Hepatocyte (in vitro differentiated cells): Measurements from ENCODE around the gene CCDC39. TPM values are rescaled to one million over a fixed set of nuclear protein-coding genes. Genes with fewer than 3 reads are reported as not detected.
"Not testable (repeated sequence)": the region's sequence is repeated elsewhere in the genome, so short reads cannot be mapped to it uniquely, and the experiment has no call there.

Experiments used
- DNase-seq: peaks from one replicate; pipeline ENCODE4 v3.0.0-alpha.2; 2016; ENCODE audit warnings: low spot score
- H2AFZ ChIP-seq: fragments of 200-600 bp; sonication (generic); 2 replicates; pipeline ENCODE4 v1.6.0; 2016; ENCODE audit warnings: antibody characterized with exemption, mild to moderate bottlenecking
- H3K27ac ChIP-seq: fragments of 200-600 bp; sonication (generic); 2 replicates; pipeline ENCODE4 v1.5.1; 2016; ENCODE audit warnings: mild to moderate bottlenecking
- H3K27me3 ChIP-seq: fragments of 200-600 bp; sonication (generic); 2 replicates; pipeline ENCODE4 v1.6.1; 2016
- H3K36me3 ChIP-seq: fragments of 200-600 bp; sonication (generic); replicated peaks from 2 replicates; pipeline ENCODE4 v1.5.1; 2016; ENCODE audit warnings: low read depth; ENCODE audit not compliant: insufficient read depth
- H3K4me1 ChIP-seq: fragments of 200-600 bp; sonication (generic); 2 replicates; pipeline ENCODE4 v1.5.1; 2016; ENCODE audit warnings: mild to moderate bottlenecking, moderate library complexity; ENCODE audit not compliant: insufficient read depth
- H3K4me2 ChIP-seq: fragments of 200-600 bp; sonication (generic); 2 replicates; pipeline ENCODE4 v1.6.0; 2016
- H3K4me3 ChIP-seq: fragments of 200-600 bp; sonication (generic); 2 replicates; pipeline ENCODE4 v1.5.1; 2016; ENCODE audit warnings: mild to moderate bottlenecking
- H3K79me2 ChIP-seq: fragments of 200-600 bp; sonication (generic); 2 replicates; pipeline ENCODE4 v1.6.0; 2017; ENCODE audit warnings: mild to moderate bottlenecking
- H3K9me2 ChIP-seq: fragments of 200-600 bp; sonication (generic); replicated peaks from 2 replicates; pipeline ENCODE4 v1.6.0; 2017; ENCODE audit warnings: mild to moderate bottlenecking; ENCODE audit not compliant: insufficient read depth
- H3K9me3 ChIP-seq: fragments of 200-600 bp; sonication (generic); 2 replicates; pipeline ENCODE4 v1.5.1; 2016; ENCODE audit warnings: low read depth, mild to moderate bottlenecking
- H4K20me1 ChIP-seq: fragments of 200-600 bp; sonication (generic); 2 replicates; pipeline ENCODE4 v1.6.0; 2016; ENCODE audit warnings: mild to moderate bottlenecking; ENCODE audit not compliant: insufficient read depth, poor library complexity, severe bottlenecking
- EZH2 ChIP-seq: fragments of 200-600 bp; sonication (generic); IDR thresholded peaks from 2 replicates; pipeline ENCODE4 v1.6.1; 2016; ENCODE audit warnings: antibody characterized with exemption, mild to moderate bottlenecking, borderline replicate concordance
- EZH2phosphoT487 ChIP-seq: fragments of 200-600 bp; sonication (generic); IDR thresholded peaks from one replicate; pipeline ENCODE4 v1.6.1; 2018; ENCODE audit warnings: antibody characterized with exemption, mild to moderate bottlenecking, low read depth, moderate library complexity; ENCODE audit not compliant: unreplicated experiment, severe bottlenecking
- WGBS: methylation state at CpG from one replicate; pipeline ENCODE4 v1.1.6; 2016; ENCODE audit warnings: low lambda C conversion rate; ENCODE audit errors: missing lambda C conversion rate; 5-methylcytosine and 5-hydroxymethylcytosine counted together
- polyA plus RNA-seq: library from polyadenylated mRNA; unstranded; fragments of >200 nt; fragmentation: Nextera tagmentation; extraction: Ambion mirVana; gene quantifications from 2 replicates; pipeline ENCODE4 v1.2.1, GENCODE V29; 2016
- total RNA-seq: library from RNA; depleted of rRNA; stranded (reverse); fragments of >200 nt; gene quantifications from 2 replicates; pipeline ENCODE4 v1.2.3, GENCODE V29; 2014
- TF ChIP-seq, protein P1 (sequence below): fragments of 200-600 bp; sonication (generic); IDR thresholded peaks from 2 replicates; pipeline ENCODE4 v1.5.1; 2016; ENCODE audit warnings: antibody characterized with exemption, mild to moderate bottlenecking; ENCODE audit not compliant: poor library complexity

Gene CCDC39
- total and polyA plus RNA-seq, 2 experiments from 2014 or later, result not detected

DNA sequence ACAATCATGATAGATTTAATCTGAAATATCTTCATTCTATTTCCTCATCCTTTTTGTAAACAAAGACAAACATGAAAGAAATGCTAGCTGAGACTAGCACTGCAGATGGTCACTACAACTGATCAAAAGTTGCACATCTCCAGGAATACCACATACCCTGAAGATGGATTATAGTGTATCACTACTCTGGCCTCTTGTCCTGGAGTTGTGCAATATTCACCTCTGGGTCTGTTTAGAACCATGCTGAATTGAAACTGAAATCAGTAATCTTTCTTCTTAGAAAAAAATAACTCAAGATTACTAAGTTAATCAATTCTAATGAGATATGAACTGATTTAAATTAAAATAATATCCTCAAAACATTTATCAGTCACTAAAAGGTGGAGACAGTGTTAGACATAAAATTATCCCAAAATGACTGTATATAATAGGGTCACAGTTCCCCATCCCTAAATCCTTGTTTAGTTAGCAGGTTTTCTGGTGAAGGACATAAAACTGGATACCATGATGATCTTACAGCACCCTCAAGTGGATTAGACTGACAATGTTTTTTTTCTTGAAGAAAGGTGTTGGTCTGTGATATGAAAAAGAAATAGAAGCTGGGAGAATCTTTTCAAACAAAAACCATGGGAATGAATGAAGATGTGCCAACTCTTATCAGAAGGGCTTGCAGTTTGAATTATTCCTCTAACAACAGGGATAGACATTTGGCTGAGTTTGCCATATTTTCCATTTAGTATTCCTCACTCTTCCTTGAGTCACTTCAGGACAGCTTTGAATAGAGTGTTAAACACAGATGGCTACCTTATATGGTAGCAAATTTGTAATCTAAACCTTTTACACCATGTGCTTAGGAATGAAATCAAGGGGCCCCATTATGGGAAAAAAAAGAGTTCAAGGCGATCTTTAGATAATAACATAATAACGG lies 84.4 kb downstream of the CCDC39 start:
- no peak for DNase-seq
- TF ChIP-seq EZH2, result no peak
- TF ChIP-seq, protein P1, sequence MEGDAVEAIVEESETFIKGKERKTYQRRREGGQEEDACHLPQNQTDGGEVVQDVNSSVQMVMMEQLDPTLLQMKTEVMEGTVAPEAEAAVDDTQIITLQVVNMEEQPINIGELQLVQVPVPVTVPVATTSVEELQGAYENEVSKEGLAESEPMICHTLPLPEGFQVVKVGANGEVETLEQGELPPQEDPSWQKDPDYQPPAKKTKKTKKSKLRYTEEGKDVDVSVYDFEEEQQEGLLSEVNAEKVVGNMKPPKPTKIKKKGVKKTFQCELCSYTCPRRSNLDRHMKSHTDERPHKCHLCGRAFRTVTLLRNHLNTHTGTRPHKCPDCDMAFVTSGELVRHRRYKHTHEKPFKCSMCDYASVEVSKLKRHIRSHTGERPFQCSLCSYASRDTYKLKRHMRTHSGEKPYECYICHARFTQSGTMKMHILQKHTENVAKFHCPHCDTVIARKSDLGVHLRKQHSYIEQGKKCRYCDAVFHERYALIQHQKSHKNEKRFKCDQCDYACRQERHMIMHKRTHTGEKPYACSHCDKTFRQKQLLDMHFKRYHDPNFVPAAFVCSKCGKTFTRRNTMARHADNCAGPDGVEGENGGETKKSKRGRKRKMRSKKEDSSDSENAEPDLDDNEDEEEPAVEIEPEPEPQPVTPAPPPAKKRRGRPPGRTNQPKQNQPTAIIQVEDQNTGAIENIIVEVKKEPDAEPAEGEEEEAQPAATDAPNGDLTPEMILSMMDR, result peak; percentile 52
- H3K4me1 ChIP-seq, result no peaks in the 10 kb centered on the region
- H3K36me3 ChIP-seq, result no peaks in the 10 kb centered on the region
- H3K9me3 ChIP-seq, result no peaks in the 10 kb centered on the region
- 81% methylated on average over 2 of the region's 2 CpGs for WGBS
- no peak overlapping the region for H3K4me2 ChIP-seq
- no peak overlapping the region for H3K27ac ChIP-seq
- no peak overlapping the region for H3K4me3 ChIP-seq
- H3K9me2 ChIP-seq, result no peaks in the 10 kb centered on the region
- H2AFZ ChIP-seq, result no peak overlapping the region
- peaks cover 20% of the 10 kb centered on the region for H3K27me3 ChIP-seq
- H4K20me1 ChIP-seq, result no peaks in the 10 kb centered on the region
- H3K79me2 ChIP-seq, result no peaks in the 10 kb centered on the region

DNA sequence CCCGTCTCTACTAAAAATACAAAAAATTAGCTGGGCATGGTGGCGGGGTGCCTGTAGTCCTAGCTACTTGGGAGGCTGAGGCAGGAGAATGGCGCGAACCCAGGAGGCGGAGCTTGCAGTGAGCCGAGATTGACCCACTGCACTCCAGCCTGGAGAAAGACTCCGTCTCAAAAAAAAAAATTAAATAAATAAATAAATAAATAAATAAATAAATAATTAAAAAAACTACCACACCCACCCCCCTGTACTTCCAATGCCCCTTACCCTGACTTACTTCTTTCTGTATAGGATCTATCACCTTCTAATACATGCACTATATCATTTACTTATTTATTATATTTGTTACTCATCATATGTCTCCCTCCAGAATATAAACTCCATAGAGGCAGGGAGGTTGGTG lies 85.7 kb downstream of the CCDC39 start:
- not testable (repeated sequence) for H3K36me3 ChIP-seq, H3K27ac ChIP-seq, H3K4me2 ChIP-seq, H3K79me2 ChIP-seq, H3K4me1 ChIP-seq, H2AFZ ChIP-seq, H3K9me3 ChIP-seq, H3K9me2 ChIP-seq, H3K4me3 ChIP-seq, DNase-seq, H4K20me1 ChIP-seq
- WGBS, result 90% methylated on average over 7 of the region's 7 CpGs
- H3K27me3 ChIP-seq, result peaks cover 10% of the 10 kb centered on the region

DNA sequence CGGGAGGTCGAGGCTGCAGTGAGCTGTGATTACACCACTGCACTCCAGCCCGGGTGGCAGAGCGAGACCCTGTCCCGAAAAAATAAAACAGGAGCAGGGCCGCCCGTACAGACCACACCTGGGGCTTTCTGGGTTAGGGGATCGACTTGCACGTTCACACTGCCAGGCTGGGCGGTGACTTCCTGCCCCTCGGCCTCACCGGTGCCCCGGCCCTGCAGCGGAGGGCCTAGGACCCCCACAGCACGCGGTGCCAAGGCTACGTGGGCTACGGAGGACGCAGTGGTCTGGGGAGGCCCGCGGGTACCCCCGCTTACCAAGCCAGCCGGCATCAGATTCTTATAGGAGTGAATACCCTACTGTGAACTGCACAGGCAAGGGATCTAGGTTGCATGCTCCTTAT lies 88.9 kb downstream of the CCDC39 start:
- TF ChIP-seq EZH2, result no peak
- TF ChIP-seq, protein P1, result no peak
- TF ChIP-seq EZH2phosphoT487, result no peak
- Histone ChIP-seq H4K20me1 (no peaks in the 10 kb centered on the region), H3K4me3 (no peak overlapping the region), H3K36me3 (no peaks in the 10 kb centered on the region), H3K79me2 (no peaks in the 10 kb centered on the region), H2AFZ (no peak overlapping the region), H3K4me1 (no peaks in the 10 kb centered on the region), H3K27me3 (no peaks in the 10 kb centered on the region), H3K9me3 (no peaks in the 10 kb centered on the region), H3K27ac (no peak overlapping the region), H3K9me2 (no peaks in the 10 kb centered on the region), H3K4me2 (no peak overlapping the region)
- DNase-seq, result no peak
- WGBS, result 94% methylated on average over 23 of the region's 23 CpGs

DNA sequence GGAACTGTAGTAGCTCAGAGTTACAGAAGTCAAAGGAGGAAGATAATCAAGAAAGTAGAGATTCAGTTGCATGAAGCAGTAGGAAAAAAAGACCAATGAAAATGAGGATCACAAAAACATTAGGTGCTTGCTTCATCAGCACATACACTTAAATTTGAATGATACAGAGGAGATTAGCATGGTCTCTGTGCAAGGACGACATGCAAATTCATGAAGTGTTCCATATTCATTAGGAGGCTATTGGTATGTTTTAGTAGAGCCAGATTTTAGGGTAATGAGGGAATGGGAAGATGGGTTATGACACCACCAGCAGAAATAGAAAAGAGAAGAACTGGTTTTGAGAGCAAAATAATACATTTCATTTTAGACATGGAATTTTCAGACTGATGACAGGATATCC lies 98.4 kb downstream of the CCDC39 start:
- no peak for DNase-seq
- Histone ChIP-seq H3K79me2 (no peaks in the 10 kb centered on the region), H3K9me2 (no peaks in the 10 kb centered on the region), H3K4me2 (no peak overlapping the region), H3K27me3 (peaks cover 4% of the 10 kb centered on the region), H3K9me3 (no peaks in the 10 kb centered on the region), H3K27ac (no peak overlapping the region), H3K4me3 (no peak overlapping the region), H2AFZ (no peak overlapping the region), H4K20me1 (no peaks in the 10 kb centered on the region), H3K36me3 (no peaks in the 10 kb centered on the region), H3K4me1 (no peaks in the 10 kb centered on the region)
- TF ChIP-seq, protein P1, result no peak
- TF ChIP-seq EZH2phosphoT487, result no peak
- WGBS, result 78% methylated on average over 1 of the region's 1 CpG
